ENCODE results near the gene PCSK9.
"Not testable (repeated sequence)": the region's sequence is repeated elsewhere in the genome, so short reads cannot be mapped to it uniquely, and the experiment has no call there.

The PCSK9 gene

DNA sequence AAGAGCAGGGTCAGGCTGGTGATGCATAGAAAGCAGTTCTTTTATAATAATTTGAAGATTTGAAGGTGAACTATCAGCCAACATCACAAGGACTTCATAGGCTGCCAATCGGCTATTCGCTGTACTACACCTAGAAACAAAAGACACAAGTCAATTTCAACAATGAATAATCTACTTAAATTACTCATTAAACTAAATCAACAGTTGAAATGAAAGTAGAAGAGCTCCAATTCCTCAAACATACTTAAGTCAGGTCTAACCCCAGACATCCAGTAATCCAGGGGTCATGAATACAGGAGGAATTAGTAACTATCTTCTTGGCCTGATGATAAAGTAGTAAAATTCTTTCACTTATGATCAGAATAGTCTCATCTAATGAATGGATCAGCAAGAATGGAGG is 64.5 kb downstream of the PCSK9 start:
- Histone ChIP-seq H3K36me3 (ENCODE audit: control insufficient read depth, insufficient read depth, low read length) (peaks cover 38% of the 10 kb centered on the region), H3K4me3 (ENCODE audit: insufficient read depth, low read depth, low read length) (no peak overlapping the region), H3K27me3 (ENCODE audit: control insufficient read depth, insufficient read depth, low read length, poor library complexity, severe bottlenecking) (no peaks in the 10 kb centered on the region), H3K27ac (ENCODE audit: insufficient read depth, low read depth, low read length, poor library complexity, severe bottlenecking) (no peak overlapping the region), H3K4me1 (ENCODE audit: control insufficient read depth, insufficient read depth, low read length) (no peaks in the 10 kb centered on the region), H3K9me3 (ENCODE audit: control insufficient read depth, low read length) (no peaks in the 10 kb centered on the region)
- WGBS, 2 experiments = 81 to 95% methylated on average over 2 of the region's 2 CpGs

DNA sequence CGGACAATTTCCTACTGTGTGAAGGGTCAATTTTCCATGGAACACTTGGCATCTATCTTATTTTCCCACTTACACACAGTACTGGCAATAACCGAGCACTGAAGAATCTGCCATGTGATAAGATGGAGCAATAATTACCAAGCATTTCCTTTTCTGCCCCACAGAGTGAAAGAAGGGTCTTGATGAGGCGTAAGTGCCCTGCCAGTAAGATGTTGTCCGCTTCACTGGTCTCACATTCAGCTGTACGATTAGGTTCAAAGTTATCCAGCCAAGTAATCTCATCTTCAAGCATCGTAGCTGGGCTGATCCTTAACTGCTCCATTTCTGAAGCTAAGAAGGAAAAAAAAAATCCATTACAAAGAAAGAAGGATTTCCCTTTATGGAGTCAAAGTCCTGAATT is 67.8 kb downstream of the PCSK9 start:
- 85 to 88% methylated on average over 6 of the region's 6 CpGs for WGBS, 2 experiments
- H3K27me3 ChIP-seq (ENCODE audit: control insufficient read depth, insufficient read depth, low read length, poor library complexity, severe bottlenecking) = no peaks in the 10 kb centered on the region
- no peaks in the 10 kb centered on the region for H3K4me1 ChIP-seq (ENCODE audit: control insufficient read depth, insufficient read depth, low read length)
- peaks cover 30% of the 10 kb centered on the region for H3K36me3 ChIP-seq (ENCODE audit: control insufficient read depth, insufficient read depth, low read length)
- H3K9me3 ChIP-seq (ENCODE audit: control insufficient read depth, low read length) = no peaks in the 10 kb centered on the region
- H3K27ac ChIP-seq (ENCODE audit: insufficient read depth, low read depth, low read length, poor library complexity, severe bottlenecking) = no peak overlapping the region
- no peak overlapping the region for H3K4me3 ChIP-seq (ENCODE audit: insufficient read depth, low read depth, low read length)

DNA sequence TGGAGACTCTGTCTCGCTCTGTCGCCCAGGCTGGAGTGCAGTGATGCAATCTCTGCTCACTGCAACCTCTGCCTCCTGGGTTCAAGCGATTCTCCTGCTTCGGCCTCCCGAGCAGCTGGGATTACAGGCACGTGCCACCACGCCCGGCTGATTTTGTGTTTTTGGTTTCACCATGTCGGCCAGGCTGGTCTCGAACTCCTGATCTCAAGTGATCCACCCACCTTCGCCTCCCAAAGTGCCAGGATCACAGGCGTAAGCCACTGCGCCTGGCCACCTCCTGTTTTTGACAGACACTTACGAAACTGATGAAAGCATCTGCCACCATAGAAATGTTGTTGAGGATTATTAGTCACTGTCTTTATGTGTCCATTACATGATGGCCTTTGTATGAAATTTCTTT is 69.7 kb downstream of the PCSK9 start:
- H3K36me3 ChIP-seq (ENCODE audit: control insufficient read depth, insufficient read depth, low read length) = peaks cover 27% of the 10 kb centered on the region
- not testable (repeated sequence) for H3K27me3 ChIP-seq (ENCODE audit: control insufficient read depth, insufficient read depth, low read length, poor library complexity, severe bottlenecking)
- 91% methylated on average over 14 of the region's 14 CpGs for WGBS, 2 experiments

More for the DNA sequence above, 69.7 kb downstream of the PCSK9 start:
- not testable (repeated sequence) for H3K4me3 ChIP-seq (ENCODE audit: insufficient read depth, low read depth, low read length); H3K4me1 ChIP-seq (ENCODE audit: control insufficient read depth, insufficient read depth, low read length); H3K27ac ChIP-seq (ENCODE audit: insufficient read depth, low read depth, low read length, poor library complexity, severe bottlenecking); H3K9me3 ChIP-seq (ENCODE audit: control insufficient read depth, low read length)
